HG03139 (cell line): ENCODE results near the gene GALNT8.

Experiments used
- ATAC-seq: cut with Tn5 transposase; IDR thresholded peaks from one replicate; pipeline ENCODE4 v1.9.1; 2021; ENCODE audit not compliant: unreplicated experiment

Gene GALNT8

GRCh38 chr12:4794491-4794890, 74.3 kb downstream of the GALNT8 start:
- no peak for ATAC-seq

GRCh38 chr12:4796216-4796615, 76.0 kb downstream of the GALNT8 start:
- ATAC-seq = no peak

GRCh38 chr12:4796694-4797482, 76.7 kb downstream of the GALNT8 start:
- no peak for ATAC-seq

GRCh38 chr12:4800555-4800954, 80.4 kb downstream of the GALNT8 start:
- no peak for ATAC-seq

- no peak for ATAC-seq
Observed at GRCh38 chr12:4802841-4803240, 82.6 kb downstream of the GALNT8 start.

GRCh38 chr12:4806439-4807115, 86.4 kb downstream of the GALNT8 start:
- ATAC-seq = no peak

- ATAC-seq = no peak
Observed at GRCh38 chr12:4807116-4807783, 87.0 kb downstream of the GALNT8 start.

GRCh38 chr12:4807813-4808212, 87.6 kb downstream of the GALNT8 start:
- no peak for ATAC-seq

GRCh38 chr12:4809013-4809448, 88.8 kb downstream of the GALNT8 start:
- no peak for ATAC-seq

- ATAC-seq = no peak
Observed at GRCh38 chr12:4809449-4810218, 89.4 kb downstream of the GALNT8 start.

GRCh38 chr12:4810219-4810671, 90.0 kb downstream of the GALNT8 start:
- ATAC-seq = no peak

GRCh38 chr12:4812624-4813327, 92.6 kb downstream of the GALNT8 start:
- ATAC-seq = no peak

GRCh38 chr12:4813741-4814140, 93.5 kb downstream of the GALNT8 start:
- ATAC-seq = no peak

- ATAC-seq = no peak
Observed at GRCh38 chr12:4814485-4814884, 94.3 kb downstream of the GALNT8 start.

- no peak for ATAC-seq
Observed at GRCh38 chr12:4816744-4817525, 96.7 kb downstream of the GALNT8 start.

- ATAC-seq = no peak
Observed at GRCh38 chr12:4817880-4818279, 97.7 kb downstream of the GALNT8 start.

GRCh38 chr12:4819654-4820053, 99.5 kb downstream of the GALNT8 start:
- ATAC-seq = no peak

GRCh38 chr12:4820971-4821370, 100.8 kb downstream of the GALNT8 start:
- no peak for ATAC-seq
